PC-3 (cell line): ENCODE measurements around the gene SART3. TPM values are rescaled to one million over a fixed set of nuclear protein-coding genes. Genes with fewer than 3 reads are reported as not detected.

Source experiments
- ATAC-seq: fragments of 200-7000 bp; cut with Tn5 transposase; 2 replicates; pipeline ENCODE4 v1.9.1; 2020; ENCODE audit warnings: mild to moderate bottlenecking, moderate library complexity
- BruUV-seq: library from RNA; stranded (reverse); fragments of 400-500 nt; replicated peaks from 2 replicates; lab custom pipeline; 2021; lab: Mats Ljungman, UMichigan
- CTCF ChIA-PET: fragments of 300-600 bp; sonication (Branson Sonifier 250); formaldehyde crosslinking; loops from one replicate; lab custom pipeline; 2022; ENCODE audit warnings: antibody characterized with exemption; lab: Charles Lee
- POLR2A ChIA-PET: fragments of 300-600 bp; sonication (Branson Sonifier 250); formaldehyde crosslinking; loops from one replicate; lab custom pipeline; 2022; ENCODE audit warnings: antibody characterized with exemption; ENCODE audit not compliant: unreplicated experiment; lab: Charles Lee
- DNase-seq: peaks from one replicate; pipeline ENCODE4 v3.0.0-alpha.2; 2015
- H2AFZ ChIP-seq: fragments of 300-600 bp; sonication (generic); 2 replicates; pipeline ENCODE4 v1.6.0; 2016; ENCODE audit warnings: antibody characterized with exemption, low read length
- H3F3A ChIP-seq: fragments of 300-600 bp; sonication (generic); one replicate; pipeline ENCODE4 v1.6.0; 2017; ENCODE audit warnings: antibody characterized with exemption, low read length, control low read depth, mild to moderate bottlenecking; ENCODE audit not compliant: unreplicated experiment
- H3K27ac ChIP-seq: fragments of 300-600 bp; sonication (generic); 2 replicates; pipeline ENCODE4 v1.5.1; 2016; ENCODE audit warnings: mild to moderate bottlenecking, low read length
- H3K27me3 ChIP-seq: fragments of 300-600 bp; sonication (generic); 2 replicates; pipeline ENCODE4 v1.6.1; 2016; ENCODE audit warnings: low read length, mixed read lengths
- H3K36me3 ChIP-seq: fragments of 300-600 bp; sonication (generic); 2 replicates; pipeline ENCODE4 v1.6.1; 2016; ENCODE audit warnings: low read depth, mixed run types, low read length, mixed read lengths
- H3K4me1 ChIP-seq: fragments of 300-600 bp; sonication (generic); 2 replicates; pipeline ENCODE4 v1.5.1; 2016; ENCODE audit warnings: low read length; ENCODE audit not compliant: insufficient read depth
- H3K4me2 ChIP-seq: fragments of 300-600 bp; sonication (generic); 2 replicates; pipeline ENCODE4 v1.6.0; 2016; ENCODE audit warnings: low read length
- H3K4me3 ChIP-seq: fragments of 300-600 bp; sonication (generic); 2 replicates; pipeline ENCODE4 v1.5.1; 2016; ENCODE audit warnings: mild to moderate bottlenecking, low read length, mixed read lengths
- H3K79me2 ChIP-seq: fragments of 300-600 bp; sonication (generic); 2 replicates; pipeline ENCODE4 v1.6.1; 2017; ENCODE audit warnings: low read length, mixed read lengths
- H3K9ac ChIP-seq: fragments of 300-600 bp; sonication (generic); 2 replicates; pipeline ENCODE4 v1.6.0; 2016; ENCODE audit warnings: mild to moderate bottlenecking, low read length
- H3K9me2 ChIP-seq: fragments of 300-600 bp; sonication (generic); replicated peaks from 2 replicates; pipeline ENCODE4 v1.6.1; 2016; ENCODE audit warnings: mixed run types, low read length, mixed read lengths
- H3K9me3 ChIP-seq: fragments of 300-600 bp; sonication (generic); 2 replicates; pipeline ENCODE4 v1.6.1; 2016; ENCODE audit warnings: low read length, mixed read lengths
- H4K20me1 ChIP-seq: fragments of 300-600 bp; sonication (generic); 2 replicates; pipeline ENCODE4 v1.6.1; 2016; ENCODE audit warnings: low read length, mixed read lengths
- CTCF ChIP-seq: fragments of 300-600 bp; sonication (generic); conservative IDR thresholded peaks from 2 replicates; pipeline ENCODE4 v1.5.1; 2017; ENCODE audit warnings: antibody characterized with exemption, low read depth, mild to moderate bottlenecking, low read length
- EZH2 ChIP-seq: fragments of 300-600 bp; sonication (generic); IDR thresholded peaks from one replicate; pipeline ENCODE4 v1.6.1; 2017; ENCODE audit warnings: antibody characterized with exemption, mild to moderate bottlenecking, low read length; ENCODE audit not compliant: unreplicated experiment
- EZH2phosphoT487 ChIP-seq: fragments of 300-600 bp; sonication (generic); IDR thresholded peaks from 2 replicates; pipeline ENCODE4 v1.6.1; 2018; ENCODE audit warnings: mild to moderate bottlenecking, antibody characterized with exemption, low read length, borderline replicate concordance
- intact Hi-C: fragments of 100-400 bp; cut with micrococcal nuclease; formaldehyde crosslinking; loops from 2 replicates; pipeline ENCODE4 v1.9.0; 2023
- total RNA-seq: library from RNA; depleted of rRNA; stranded (reverse); fragments of >200 nt; gene quantifications from 2 replicates; pipeline ENCODE4 v1.2.3, GENCODE V29; 2014

SART3 gene
- total RNA-seq, 1 experiment from 2014 or later = 165 TPM

- Histone ChIP-seq H3K27me3 (no peaks in the 10 kb centered on the region), H3K4me1 (no peaks in the 10 kb centered on the region), H3K4me3 (no peak overlapping the region), H3K9ac (no peak overlapping the region), H3K36me3 (no peaks in the 10 kb centered on the region), H3K27ac (no peak overlapping the region), H4K20me1 (no peaks in the 10 kb centered on the region), H3K79me2 (no peaks in the 10 kb centered on the region), H3F3A (no peaks in the 10 kb centered on the region), H3K9me2 (no peaks in the 10 kb centered on the region), H3K4me2 (no peak overlapping the region), H3K9me3 (no peaks in the 10 kb centered on the region), H2AFZ (no peak overlapping the region)
- ATAC-seq (no peak), DNase-seq (no peak)
- no peak for TF ChIP-seq CTCF
- TF ChIP-seq EZH2 = no peak
- no peak for TF ChIP-seq EZH2phosphoT487
- intact Hi-C loops = no loop called here
- ChIA-PET CTCF (no interaction called here), POLR2A (no interaction called here)
- BruUV-seq = no TSS peak
Observed at GRCh38 chr12:108583991-108584390, 23.0 kb upstream of the SART3 start.

GRCh38 chr12:108582978-108583770 lies 22.2 kb upstream of the SART3 start:
- no peaks in the 10 kb centered on the region for H3K36me3 ChIP-seq
- no peaks in the 10 kb centered on the region for H3K4me1 ChIP-seq
- no peaks in the 10 kb centered on the region for H3K9me2 ChIP-seq
- no peak overlapping the region for H3K4me2 ChIP-seq
- CTCF ChIA-PET = no interaction called here
- H4K20me1 ChIP-seq = no peaks in the 10 kb centered on the region
- BruUV-seq = no TSS peak
- no peak overlapping the region for H3K9ac ChIP-seq
- no peaks in the 10 kb centered on the region for H3F3A ChIP-seq
- no peaks in the 10 kb centered on the region for H3K9me3 ChIP-seq
- no peak overlapping the region for H3K4me3 ChIP-seq
- no peak for ATAC-seq
- intact Hi-C loops = no loop called here
- no peak overlapping the region for H2AFZ ChIP-seq
- no peak for DNase-seq
- no peak overlapping the region for H3K27ac ChIP-seq
- no peaks in the 10 kb centered on the region for H3K79me2 ChIP-seq
- POLR2A ChIA-PET = no interaction called here
- TF ChIP-seq CTCF (no peak), EZH2phosphoT487 (no peak), EZH2 (no peak)
- no peaks in the 10 kb centered on the region for H3K27me3 ChIP-seq

- H3K4me2 ChIP-seq = no peak overlapping the region
- no peaks in the 10 kb centered on the region for H3K27me3 ChIP-seq
- intact Hi-C loops = no loop called here
- H3K4me1 ChIP-seq = no peaks in the 10 kb centered on the region
- TF ChIP-seq EZH2 (no peak), EZH2phosphoT487 (no peak), CTCF (no peak)
- H3K9me2 ChIP-seq = no peaks in the 10 kb centered on the region
- no peaks in the 10 kb centered on the region for H3K9me3 ChIP-seq
- H4K20me1 ChIP-seq = no peaks in the 10 kb centered on the region
- no peaks in the 10 kb centered on the region for H3K36me3 ChIP-seq
- no peaks in the 10 kb centered on the region for H3K79me2 ChIP-seq
- H2AFZ ChIP-seq = no peak overlapping the region
- no TSS peak for BruUV-seq
- no peak overlapping the region for H3K27ac ChIP-seq
- H3K4me3 ChIP-seq = no peak overlapping the region
- DNase-seq = no peak
- H3K9ac ChIP-seq = no peak overlapping the region
- ChIA-PET CTCF (no interaction called here), POLR2A (no interaction called here)
- no peak for ATAC-seq
- H3F3A ChIP-seq = no peaks in the 10 kb centered on the region
Observed at GRCh38 chr12:108582509-108582908, 21.5 kb upstream of the SART3 start.
